Muscle layer of duodenum (tissue), 2 donors: ENCODE measurements around the gene NCKAP5.

Experiments
- H3K27ac ChIP-seq: one replicate; pipeline ENCODE4 v1.7.0; 2013; ENCODE audit warnings: mild to moderate bottlenecking, low read length
- H3K27me3 ChIP-seq: one replicate; pipeline ENCODE4 v1.7.0; 2013; ENCODE audit warnings: low read depth, mild to moderate bottlenecking, control low read depth, low read length
- H3K36me3 ChIP-seq, 2 donors: one replicate each; pipeline ENCODE4 v1.7.0; 2013; ENCODE audit warnings: low read length in 2 of 2, control low read depth in 1 of 2, mild to moderate bottlenecking in 1 of 2; ENCODE audit not compliant: insufficient read depth in 2 of 2, control insufficient read depth in 1 of 2
- H3K4me1 ChIP-seq, 2 donors: one replicate each; pipeline ENCODE4 v1.7.0; 2013; ENCODE audit warnings: low read length in 2 of 2, mild to moderate bottlenecking in 2 of 2, control low read depth in 1 of 2, moderate library complexity in 1 of 2; ENCODE audit not compliant: insufficient read depth in 2 of 2, control insufficient read depth in 1 of 2
- H3K4me3 ChIP-seq, 2 donors: one replicate each; pipeline ENCODE4 v1.7.0; 2013; ENCODE audit warnings: low read length in 2 of 2, low read depth in 1 of 2, mild to moderate bottlenecking in 1 of 2
- H3K9me3 ChIP-seq, 2 donors: one replicate each; pipeline ENCODE4 v1.7.0; 2013; ENCODE audit warnings: low read length in 2 of 2, control low read depth in 1 of 2, mild to moderate bottlenecking in 1 of 2; ENCODE audit not compliant: control insufficient read depth in 1 of 2
- donor health status: healthy.

NCKAP5 gene

DNA sequence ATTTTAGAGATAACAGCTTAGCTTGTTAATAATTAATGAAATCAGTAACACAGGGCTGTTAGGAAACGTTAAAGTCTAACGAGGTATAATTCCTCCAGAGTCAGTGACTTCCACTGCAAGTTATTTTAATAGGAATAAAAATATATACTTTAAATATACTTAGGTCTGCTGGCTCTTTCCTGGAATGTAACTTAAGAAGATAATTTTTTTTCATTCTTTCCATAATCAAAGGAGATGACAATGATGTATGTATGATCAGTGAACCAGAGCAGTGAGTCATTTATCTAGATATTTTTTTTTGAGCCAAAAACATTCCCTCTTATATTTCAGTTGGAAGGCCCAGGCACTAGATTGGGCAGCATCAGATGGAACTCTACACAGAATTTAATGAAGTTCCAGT, 794.1 kb downstream of the NCKAP5 start:
- Histone ChIP-seq H3K27ac (no peak overlapping the region), H3K27me3 (no peaks in the 10 kb centered on the region), H3K4me3 (no peak overlapping the region), H3K36me3 (no peaks in the 10 kb centered on the region), H3K9me3 (no peaks in the 10 kb centered on the region), H3K4me1 (no peaks in the 10 kb centered on the region)

DNA sequence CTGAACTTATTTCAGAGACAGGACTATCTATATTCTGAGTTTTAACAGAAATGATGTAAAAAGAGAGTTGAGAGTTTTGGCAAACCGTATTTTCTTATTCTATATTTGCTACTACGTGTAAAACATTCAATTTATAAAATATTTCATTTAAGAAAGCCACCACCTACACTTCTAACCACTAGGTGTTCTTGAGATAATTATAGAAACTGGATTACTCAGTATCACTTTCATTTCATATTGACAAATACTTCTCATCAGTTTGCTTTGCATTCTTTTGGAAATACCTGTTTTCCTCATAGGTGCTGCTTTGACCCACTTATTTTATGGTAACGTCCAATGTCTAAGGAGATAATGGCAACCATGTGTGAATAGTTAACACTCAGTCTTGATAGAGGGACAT, 794.9 kb downstream of the NCKAP5 start:
- H3K4me1 ChIP-seq, result no peaks in the 10 kb centered on the region
- H3K4me3 ChIP-seq, result no peak overlapping the region
- no peaks in the 10 kb centered on the region for H3K27me3 ChIP-seq
- no peaks in the 10 kb centered on the region for H3K9me3 ChIP-seq
- H3K36me3 ChIP-seq, result no peaks in the 10 kb centered on the region
- H3K27ac ChIP-seq, result no peak overlapping the region

DNA sequence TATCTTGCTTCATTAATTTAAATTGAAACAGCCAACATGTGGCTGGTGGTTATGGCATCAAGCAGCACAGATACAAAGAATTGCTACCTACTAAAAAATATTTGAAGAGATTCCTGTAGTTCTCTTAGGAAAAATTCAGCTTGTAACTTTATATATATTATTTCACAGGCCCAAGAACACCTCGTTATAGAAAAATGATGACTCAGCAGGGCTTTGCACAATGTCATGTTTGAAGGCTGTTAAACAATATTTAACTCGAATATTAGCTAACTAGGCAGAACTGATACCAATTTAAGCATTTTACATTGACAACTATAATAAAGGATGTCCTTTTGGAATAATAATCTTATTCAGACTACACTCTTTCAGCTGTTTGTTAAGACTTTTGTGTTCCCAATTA, 795.9 kb downstream of the NCKAP5 start:
- H3K4me3 ChIP-seq, result no peak overlapping the region
- H3K9me3 ChIP-seq, result no peaks in the 10 kb centered on the region
- H3K27me3 ChIP-seq, result no peaks in the 10 kb centered on the region
- no peak overlapping the region for H3K27ac ChIP-seq
- H3K4me1 ChIP-seq, result no peaks in the 10 kb centered on the region
- H3K36me3 ChIP-seq, result no peaks in the 10 kb centered on the region

DNA sequence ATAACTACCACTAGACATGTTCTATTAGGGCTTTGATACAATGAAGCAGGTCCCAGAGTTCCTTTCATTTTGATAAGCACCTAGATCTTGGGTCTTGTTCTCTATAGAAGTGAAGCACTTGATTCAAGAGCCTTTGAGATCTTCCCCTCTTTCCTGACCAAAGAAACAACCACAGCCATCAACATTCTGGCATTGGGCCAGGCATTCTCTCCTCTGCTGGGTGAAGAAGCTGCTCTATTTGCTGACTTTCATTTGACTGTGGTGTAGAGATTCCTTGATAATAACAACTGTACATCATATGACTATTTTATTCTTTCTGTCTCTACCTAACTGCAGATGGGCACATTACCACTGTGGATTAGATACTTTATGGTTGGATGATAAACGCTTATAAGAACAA, 801.7 kb downstream of the NCKAP5 start:
- Histone ChIP-seq H3K36me3 (no peaks in the 10 kb centered on the region), H3K4me1 (no peaks in the 10 kb centered on the region), H3K27me3 (no peaks in the 10 kb centered on the region), H3K9me3 (no peaks in the 10 kb centered on the region), H3K27ac (no peak overlapping the region), H3K4me3 (no peak overlapping the region)

DNA sequence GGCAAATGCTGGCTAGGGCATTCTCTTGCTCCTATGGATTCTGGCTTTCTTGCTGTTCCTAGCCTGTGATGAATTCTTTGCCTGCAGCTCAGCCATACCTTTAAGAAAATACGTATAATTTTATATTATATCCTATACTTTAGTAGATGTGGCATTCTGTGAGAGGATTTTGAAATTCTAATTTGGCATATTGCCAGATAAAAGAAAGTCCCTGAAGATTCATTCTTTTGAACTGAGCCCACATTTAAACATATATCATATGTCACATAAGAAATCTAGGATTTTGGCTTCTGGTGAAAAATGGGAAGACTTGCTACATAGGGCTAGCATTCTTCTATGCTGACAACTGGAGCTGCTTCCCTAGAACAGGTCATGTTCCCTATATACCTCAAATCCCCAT, 806.8 kb downstream of the NCKAP5 start:
- Histone ChIP-seq H3K4me1 (no peaks in the 10 kb centered on the region), H3K27me3 (no peaks in the 10 kb centered on the region), H3K27ac (no peak overlapping the region), H3K4me3 (no peak overlapping the region), H3K36me3 (no peaks in the 10 kb centered on the region), H3K9me3 (no peaks in the 10 kb centered on the region)

DNA sequence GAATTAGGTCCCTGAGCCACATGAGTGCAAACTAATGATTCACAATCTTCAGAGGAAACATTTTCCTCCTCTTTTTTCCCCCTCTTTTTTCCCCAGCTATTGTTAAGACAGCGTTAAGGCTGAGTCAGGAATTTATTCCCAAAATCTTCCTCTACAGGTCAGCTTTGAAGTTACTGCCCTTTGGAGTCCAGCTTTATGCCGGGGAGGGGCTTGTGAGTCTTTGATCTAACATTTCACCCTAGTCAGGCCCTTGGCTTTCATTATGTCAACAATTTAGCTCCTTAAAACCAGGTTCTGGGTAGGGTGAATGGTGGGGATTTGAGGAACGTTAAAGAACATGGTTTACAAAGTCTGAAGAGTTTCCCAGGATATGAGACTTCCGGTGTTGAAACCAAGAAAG, 807.3 kb downstream of the NCKAP5 start:
- Histone ChIP-seq H3K4me3 (no peak overlapping the region), H3K27ac (no peak overlapping the region), H3K27me3 (no peaks in the 10 kb centered on the region), H3K9me3 (no peaks in the 10 kb centered on the region), H3K4me1 (no peaks in the 10 kb centered on the region), H3K36me3 (no peaks in the 10 kb centered on the region)

DNA sequence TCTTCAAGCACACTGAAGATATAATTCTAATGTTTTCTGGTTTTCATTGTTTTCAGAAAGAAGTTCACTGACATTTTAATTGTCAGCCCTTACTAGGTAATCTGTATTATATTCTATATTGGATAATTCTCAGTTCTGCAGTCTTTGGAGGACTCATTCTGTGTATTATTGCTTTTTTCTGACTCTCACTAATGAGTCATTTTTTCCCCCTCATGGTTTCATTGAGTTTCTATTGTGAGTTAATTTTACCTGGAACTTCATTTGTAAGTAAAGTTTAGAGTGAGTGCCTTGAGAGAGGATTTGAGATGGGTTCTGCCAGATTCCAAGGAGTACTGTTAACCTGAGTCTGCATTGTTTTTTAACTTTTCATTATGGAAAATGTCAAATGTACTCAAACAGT, 807.9 kb downstream of the NCKAP5 start:
- Histone ChIP-seq H3K27ac (no peak overlapping the region), H3K4me3 (no peak overlapping the region), H3K36me3 (no peaks in the 10 kb centered on the region), H3K27me3 (no peaks in the 10 kb centered on the region), H3K9me3 (no peaks in the 10 kb centered on the region), H3K4me1 (no peaks in the 10 kb centered on the region)

DNA sequence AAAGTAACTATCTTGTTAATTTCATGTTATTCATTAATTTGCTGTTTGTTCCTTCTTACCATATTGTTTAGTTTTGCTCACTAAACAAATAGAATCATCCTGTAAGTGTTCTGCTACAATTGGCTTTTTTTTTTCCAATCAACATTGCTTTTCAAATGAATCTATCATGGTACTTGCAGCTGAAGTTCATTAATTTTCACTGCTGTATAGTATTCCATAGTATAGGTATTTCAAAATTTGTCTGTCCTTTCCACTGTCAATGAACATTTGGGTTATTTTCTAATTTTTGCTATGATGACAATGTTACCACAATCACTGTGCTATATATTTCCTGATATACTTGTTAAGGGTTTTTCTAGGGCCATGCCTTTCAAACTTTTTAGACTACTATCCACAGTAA, 809.3 kb downstream of the NCKAP5 start:
- Histone ChIP-seq H3K27me3 (no peaks in the 10 kb centered on the region), H3K36me3 (no peaks in the 10 kb centered on the region), H3K27ac (no peak overlapping the region), H3K4me1 (no peaks in the 10 kb centered on the region), H3K9me3 (no peaks in the 10 kb centered on the region), H3K4me3 (no peak overlapping the region)

DNA sequence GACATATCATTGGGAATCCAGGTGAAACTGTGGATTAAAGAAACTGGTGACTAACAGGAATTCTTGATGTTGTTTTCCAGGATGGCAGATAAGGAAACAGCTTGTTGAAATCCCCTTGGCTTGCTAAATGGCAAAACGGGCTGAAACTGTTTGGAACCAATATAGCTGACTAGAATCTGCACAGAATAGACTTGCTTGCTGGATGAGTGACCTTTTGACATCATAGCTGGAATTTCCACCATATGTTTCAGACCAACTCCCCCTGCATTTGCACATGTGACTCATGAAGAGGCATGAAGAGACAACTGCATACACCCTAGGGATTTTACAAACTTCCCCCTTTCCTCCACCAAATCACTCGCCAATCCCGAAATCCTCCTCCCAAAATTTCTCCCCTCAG, 810.6 kb downstream of the NCKAP5 start:
- no peaks in the 10 kb centered on the region for H3K9me3 ChIP-seq
- no peaks in the 10 kb centered on the region for H3K4me1 ChIP-seq
- no peak overlapping the region for H3K4me3 ChIP-seq
- H3K27ac ChIP-seq, result no peak overlapping the region
- no peaks in the 10 kb centered on the region for H3K27me3 ChIP-seq
- H3K36me3 ChIP-seq, result no peaks in the 10 kb centered on the region

DNA sequence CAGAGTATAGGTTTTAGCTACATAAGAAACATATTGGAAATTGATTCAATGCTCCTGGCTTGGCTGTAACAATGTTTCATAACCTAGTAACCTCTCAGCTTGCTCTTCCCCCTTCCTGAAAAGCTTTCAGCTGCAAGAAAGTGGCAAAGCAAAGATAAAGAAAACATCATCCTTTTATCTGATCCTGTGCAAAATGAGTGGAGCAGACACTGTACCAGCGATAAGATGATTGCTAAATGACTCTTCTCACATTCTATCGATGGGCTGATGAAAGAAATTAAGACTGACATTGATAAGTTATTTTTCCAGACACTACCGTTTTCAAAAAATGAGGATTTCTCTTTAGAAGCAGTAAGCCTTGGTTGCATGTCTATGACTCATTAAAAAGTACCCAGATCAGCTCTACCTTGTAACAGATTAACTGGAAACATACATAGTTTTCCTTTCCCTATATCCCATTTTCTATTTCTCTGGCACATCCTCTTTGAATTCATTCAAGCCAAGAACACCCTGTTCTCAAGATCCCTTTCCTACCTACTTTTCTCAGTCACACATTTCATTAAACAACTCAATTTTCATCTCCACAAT, 811.2 kb downstream of the NCKAP5 start:
- Histone ChIP-seq H3K4me3 (no peak overlapping the region), H3K27ac (no peak overlapping the region), H3K36me3 (no peaks in the 10 kb centered on the region), H3K4me1 (no peaks in the 10 kb centered on the region), H3K9me3 (no peaks in the 10 kb centered on the region), H3K27me3 (no peaks in the 10 kb centered on the region)

DNA sequence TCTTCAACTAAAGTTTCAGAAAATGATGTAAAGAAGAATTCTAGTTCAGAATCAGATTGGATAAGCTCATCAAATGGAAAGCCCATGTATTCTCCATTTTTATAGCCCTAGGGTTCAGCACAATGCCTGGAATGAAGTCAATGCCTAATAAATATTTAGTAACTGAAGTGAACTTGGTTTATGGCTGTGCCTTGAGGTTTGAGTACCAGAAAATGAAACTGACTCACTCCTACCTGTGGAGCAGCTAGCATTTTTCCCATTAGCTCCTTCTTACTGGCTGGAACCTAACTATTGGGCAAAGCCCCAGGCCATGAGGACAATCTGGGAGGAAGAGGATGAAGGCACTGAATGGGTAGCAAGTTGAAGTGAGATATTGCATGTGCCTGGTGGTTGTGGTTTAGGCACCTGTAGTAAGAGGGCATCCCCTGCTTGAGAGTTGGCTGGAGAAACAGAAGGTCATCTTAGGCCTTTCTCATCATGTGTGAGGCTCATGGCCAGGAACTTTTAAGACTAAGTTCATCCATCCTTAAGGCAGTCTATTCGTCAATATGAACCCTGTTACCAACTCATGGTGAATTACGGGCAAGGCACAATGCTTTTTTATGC, 813.3 kb downstream of the NCKAP5 start:
- H3K9me3 ChIP-seq, result no peaks in the 10 kb centered on the region
- H3K4me3 ChIP-seq, result no peak overlapping the region
- H3K4me1 ChIP-seq, result no peaks in the 10 kb centered on the region
- H3K27ac ChIP-seq, result no peak overlapping the region
- H3K27me3 ChIP-seq, result no peaks in the 10 kb centered on the region
- H3K36me3 ChIP-seq, result no peaks in the 10 kb centered on the region

DNA sequence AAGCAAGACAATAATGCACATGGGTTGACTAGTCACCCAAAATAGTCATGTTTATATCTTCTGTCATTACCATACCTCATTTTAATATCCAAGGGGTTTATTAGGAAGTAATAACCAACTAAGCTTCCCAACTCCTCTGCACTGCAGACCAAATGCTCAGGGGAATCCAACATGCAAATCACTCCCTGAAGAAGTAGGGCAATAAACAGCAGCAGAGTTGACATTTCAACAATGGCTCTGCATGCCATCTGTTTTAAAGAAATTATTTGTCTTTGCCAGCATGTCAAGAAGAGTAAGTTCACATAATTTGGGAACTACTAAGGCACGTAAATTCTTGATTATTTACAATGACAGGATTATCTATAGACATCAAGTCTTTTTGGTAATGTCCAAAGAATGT, 813.9 kb downstream of the NCKAP5 start:
- Histone ChIP-seq H3K27me3 (no peaks in the 10 kb centered on the region), H3K36me3 (no peaks in the 10 kb centered on the region), H3K4me1 (no peaks in the 10 kb centered on the region), H3K27ac (no peak overlapping the region), H3K4me3 (no peak overlapping the region), H3K9me3 (no peaks in the 10 kb centered on the region)
